HPDE6-E6E7 (cell line): ENCODE results near the gene CDK17.
"Not testable (repeated sequence)": the region's sequence is repeated elsewhere in the genome, so short reads cannot be mapped to it uniquely, and the experiment has no call there.

Source experiments
- DNase-seq: peaks from one replicate; pipeline ENCODE4 v3.0.0; 2011; ENCODE audit warnings: missing footprints; ENCODE audit errors: extremely low spot score

CDK17 gene

GRCh38 chr12:96419576-96420276, 19.5 kb upstream of the CDK17 start:
- no peak for DNase-seq

DNA sequence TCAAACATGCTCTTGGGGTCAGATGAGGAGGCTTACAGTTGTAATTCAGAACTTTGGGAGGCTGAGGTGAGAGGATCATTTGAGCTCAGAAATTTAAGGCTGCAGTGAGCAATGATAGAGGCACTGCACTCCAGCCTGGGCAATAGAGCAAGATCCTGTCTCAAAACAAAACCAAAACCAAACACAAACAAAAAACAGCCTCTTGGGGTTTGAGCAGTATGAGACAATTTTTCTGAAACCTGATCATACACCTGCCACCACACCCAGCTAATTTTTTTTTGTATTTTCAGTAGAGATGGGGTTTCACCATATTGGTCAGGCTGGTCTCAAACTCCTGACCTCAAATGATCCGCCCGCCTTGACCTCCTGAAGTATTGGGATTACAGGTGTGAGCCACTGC, 17.4 kb upstream of the CDK17 start:
- DNase-seq: not testable (repeated sequence)

DNA sequence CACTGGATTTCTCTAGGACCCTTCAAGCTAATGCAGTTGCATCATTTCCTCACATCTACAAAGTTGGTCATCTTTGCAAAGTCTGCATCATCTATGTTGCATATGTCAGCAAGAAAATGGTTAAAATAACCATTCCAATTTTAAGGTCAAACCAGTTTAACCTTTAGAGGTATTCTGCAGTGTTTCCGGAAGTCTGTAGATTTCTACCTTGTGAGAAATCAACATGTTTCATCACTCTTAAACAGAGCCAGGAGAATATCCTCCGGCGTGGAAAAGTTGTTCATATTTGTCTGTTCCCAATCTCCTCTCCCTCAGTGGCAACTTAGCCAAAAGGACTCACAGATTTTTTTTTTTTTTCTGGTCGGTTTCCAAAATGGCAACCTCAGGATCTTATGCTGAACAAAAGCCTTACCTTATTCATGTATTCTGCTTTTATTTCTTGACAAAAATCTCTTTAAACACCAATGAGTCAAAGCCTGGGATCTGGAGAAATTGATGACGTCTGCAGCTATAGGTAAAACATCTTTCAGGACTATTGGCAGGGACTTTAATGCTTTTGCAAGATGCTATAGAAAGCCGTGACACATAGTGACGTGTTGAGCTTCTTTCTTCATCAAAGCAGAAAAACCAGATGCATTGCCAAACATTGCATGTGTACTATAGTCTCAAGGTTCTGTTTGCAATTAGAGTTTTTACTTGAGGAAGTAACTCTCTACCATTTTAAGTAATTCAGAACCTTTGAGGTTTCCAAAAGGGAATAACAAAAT, 16.0 kb upstream of the CDK17 start:
- peak; percentile 58 for DNase-seq

DNA sequence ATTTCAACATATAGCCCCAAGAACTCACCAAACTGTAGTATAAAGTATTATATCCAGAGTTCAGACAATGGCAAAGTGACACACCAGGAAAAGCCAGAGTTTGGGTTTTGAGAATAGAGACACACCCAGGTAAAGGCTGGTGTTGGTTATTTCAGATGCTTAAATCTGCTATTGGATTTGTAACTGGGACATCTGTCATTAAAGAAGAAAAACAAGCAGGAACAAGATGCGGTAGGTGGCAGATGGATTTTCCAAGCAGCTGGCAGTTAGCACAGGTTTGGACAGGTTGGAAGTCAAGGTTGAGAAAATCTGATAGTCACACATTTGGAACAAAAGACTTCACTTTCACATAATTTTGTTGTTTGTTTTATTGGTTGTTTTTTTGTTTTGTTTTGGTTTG, 14.4 kb upstream of the CDK17 start:
- DNase-seq: peak; percentile 9

DNA sequence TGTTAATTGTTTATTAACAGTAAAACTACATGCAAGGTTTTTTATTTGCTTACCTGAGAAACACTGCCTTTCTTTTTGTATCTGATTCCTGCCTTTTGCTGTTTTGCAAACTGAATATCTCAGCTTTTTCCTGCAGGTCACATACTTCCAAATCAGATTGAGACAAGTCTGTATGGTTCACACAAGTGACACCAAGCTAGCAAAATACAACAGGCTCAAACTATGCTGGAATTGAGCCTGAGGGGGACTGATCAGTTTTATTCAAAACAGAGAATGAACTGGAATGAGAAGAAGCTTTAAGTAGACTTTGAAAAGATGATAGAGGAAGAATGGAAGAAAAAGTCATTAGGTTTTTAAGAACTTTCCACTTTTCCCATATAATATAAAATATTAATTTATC, 12.2 kb upstream of the CDK17 start:
- no peak for DNase-seq

GRCh38 chr12:96409731-96410130, 9.5 kb upstream of the CDK17 start:
- no peak for DNase-seq

GRCh38 chr12:96408993-96409392, 8.8 kb upstream of the CDK17 start:
- no peak for DNase-seq

DNA sequence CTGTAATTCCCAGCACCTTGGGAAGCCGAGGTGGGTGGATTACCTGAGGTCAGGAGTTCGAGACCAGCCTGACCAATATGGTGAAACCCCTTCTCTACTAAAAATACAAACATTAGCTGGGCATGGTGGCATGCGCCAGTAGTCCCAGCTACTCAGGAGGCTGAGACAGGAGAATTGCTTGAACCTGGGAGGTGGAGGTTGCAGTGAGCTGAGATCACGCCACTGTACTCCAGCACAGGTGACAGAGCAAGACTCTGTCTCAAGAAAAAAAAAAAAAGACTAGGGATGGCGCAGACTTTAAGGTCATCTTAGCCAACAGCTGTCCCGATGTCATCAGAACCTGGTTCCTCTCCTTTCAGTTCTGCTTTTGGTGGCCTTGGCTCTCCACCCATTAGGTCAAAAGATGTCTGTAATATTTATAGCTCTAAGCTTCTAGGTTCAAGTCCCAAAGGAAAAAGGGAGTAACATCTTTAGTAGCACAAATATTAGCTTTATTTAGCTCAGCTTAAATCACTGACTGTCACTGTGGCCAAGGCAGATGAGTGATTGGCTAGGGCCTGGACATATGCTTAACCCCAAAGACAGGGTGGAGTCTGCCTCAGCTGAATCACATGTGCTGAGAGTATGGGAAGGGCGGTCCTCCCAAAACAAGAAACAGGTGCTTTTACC, 7.3 kb upstream of the CDK17 start:
- DNase-seq: not testable (repeated sequence)

- DNase-seq: no peak
Observed at GRCh38 chr12:96404696-96405095, 4.5 kb upstream of the CDK17 start.

GRCh38 chr12:96403870-96404269, 3.6 kb upstream of the CDK17 start:
- DNase-seq: no peak

GRCh38 chr12:96402522-96402921, 2.3 kb upstream of the CDK17 start:
- DNase-seq: not testable (repeated sequence)

GRCh38 chr12:96402061-96402460, 1.8 kb upstream of the CDK17 start:
- no peak for DNase-seq

- peak; percentile 67 for DNase-seq
Observed at GRCh38 chr12:96401076-96401871, 1.0 kb upstream of the CDK17 start.

DNA sequence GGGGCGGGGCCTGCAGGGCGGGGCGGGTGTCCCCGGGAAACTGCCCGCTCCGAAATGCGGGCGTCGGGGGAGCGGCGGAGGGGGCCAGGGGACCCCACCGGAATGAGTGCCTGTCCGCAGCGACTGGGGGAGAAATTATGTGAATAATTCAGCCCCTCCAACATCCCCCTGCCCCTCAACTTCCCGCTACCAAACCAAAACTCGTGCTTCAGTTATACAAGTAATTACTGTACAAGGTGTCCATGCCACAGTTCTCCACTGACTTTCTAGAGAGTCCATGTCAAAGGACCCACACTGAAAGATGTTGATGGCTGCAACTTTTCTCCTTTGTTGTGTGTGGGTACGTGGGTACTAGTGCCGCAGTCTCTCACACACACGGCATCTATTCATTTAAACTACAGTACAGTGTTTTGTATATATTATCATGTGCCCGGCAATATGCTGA, 414 bp upstream of the CDK17 start:
- DNase-seq: peak; percentile 22

DNA sequence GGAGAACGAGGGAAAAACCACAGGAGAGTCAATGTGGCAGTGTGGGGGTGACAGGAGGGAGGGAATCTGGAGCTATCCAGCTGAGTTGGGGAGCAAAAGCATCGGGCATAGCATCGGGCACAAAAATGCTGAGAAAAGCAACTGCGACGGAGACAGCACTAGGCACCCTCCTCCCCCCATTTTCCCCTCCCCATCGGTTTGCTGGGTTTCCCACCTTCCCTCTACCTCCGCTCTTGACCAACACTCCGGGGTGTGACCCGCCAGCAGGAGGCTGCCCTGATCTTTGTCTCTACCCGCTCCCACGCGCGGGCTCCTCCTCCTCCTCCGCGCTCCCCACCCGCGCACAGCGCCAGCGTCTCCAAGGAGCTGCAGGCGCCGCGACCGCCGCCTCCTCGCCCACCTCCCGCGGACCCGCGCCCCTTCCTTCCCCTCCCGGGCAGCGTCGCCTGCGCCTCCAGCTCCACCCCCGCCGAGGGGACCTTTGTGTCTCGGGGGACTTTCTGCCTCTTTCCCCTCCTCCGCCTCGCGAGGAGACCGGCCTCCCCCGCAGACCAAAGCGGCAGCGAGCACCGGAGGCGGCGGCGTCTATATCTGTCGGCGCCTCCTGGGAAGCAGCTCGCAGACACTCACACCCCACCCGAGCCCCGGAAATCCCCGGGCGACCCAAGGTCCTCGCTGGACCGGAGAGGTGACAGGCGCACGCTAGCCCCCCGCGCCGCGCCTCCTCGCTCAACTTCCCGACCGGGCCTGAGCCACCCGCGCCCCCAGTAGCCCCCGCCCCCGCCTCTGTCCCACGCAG, 920 bp downstream of the CDK17 start:
- DNase-seq: peak; percentile 28

DNA sequence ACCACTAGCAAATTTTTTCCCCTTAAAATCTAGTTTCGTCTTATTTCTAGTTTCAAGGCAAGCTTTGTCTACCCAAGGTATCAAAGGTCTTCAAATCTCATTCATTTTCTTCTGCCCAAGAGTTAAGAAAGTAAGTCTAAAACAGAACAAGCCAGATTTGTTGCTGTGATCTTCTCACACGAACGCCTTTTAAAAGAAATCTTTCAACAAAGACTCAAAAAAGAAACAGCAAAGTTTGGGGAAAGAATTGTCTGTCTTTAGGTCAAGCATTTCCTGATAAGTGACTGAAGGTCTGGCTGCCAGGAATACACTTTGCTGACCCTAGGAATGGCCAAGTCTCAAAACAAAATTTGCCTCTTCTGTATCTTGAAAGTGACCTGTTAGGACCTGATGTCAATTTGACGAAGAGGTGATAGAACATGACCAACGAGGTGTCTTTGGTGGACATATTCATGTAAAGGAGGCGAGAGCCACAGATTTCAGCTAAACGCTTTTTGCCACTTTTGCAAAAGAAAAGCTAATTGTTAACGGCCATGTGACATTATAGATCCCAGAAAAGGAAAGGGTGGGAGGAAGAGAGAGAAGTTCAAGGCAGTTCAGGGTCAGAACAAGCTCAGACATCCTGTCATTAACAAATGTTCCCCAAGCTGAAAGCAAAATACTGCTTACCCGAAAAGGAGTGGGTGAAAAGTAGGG, 1.7 kb downstream of the CDK17 start:
- no peak for DNase-seq

- no peak for DNase-seq
Observed at GRCh38 chr12:96397756-96398423, 2.3 kb downstream of the CDK17 start.

DNA sequence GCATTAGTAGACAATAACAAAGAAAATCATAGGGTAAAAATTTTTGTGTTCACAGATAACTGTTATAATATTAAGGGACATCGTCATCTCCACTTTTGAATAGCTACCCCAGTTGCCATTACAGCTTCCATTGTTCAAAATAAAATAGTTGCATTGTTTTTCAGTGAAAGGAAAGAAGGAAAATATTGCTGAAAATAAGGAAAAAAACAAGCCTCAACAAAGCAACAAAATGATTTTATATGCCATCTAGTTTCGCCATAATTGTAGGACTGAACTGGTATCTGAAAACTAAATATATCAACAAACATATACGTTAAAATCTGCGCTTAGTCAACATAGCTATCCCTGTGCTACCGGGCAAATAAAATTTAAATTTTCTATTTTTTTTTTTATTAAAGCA, 3.3 kb downstream of the CDK17 start:
- no peak for DNase-seq

- no peak for DNase-seq
Observed at GRCh38 chr12:96396209-96396608, 4.0 kb downstream of the CDK17 start.

DNA sequence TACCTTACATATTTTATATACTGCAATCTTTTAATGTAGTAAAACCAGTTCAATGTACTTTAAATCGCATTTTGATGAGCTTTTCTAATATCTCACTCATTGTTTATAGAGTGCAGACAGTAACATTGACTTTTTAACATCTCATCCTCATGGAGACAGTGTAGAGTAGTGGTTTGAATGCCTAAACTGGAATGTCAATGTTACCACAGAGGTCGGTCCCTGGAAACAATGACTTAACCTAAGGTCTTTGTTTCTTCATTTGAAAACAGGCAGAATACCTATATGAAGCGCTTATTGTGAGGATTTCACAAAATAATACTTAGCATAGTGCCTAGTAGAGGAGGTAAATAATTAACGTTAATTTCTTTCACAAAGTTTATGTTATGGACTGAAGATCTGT, 5.0 kb downstream of the CDK17 start:
- DNase-seq: no peak
